Mesenchymal stem cell (in vitro differentiated cells and primary cell): Measurements from ENCODE around the gene BARX1.

Experiments
- DNase-seq: peaks from one replicate; pipeline ENCODE4 v3.0.0-alpha.2; 2013
- H2AFZ ChIP-seq: one replicate; pipeline ENCODE4 v1.6.1; 2013; ENCODE audit warnings: low read depth, mild to moderate bottlenecking, control low read depth, inconsistent platforms, low read length, moderate library complexity
- H2AK5ac ChIP-seq: 2 replicates; pipeline ENCODE4 v1.6.1; 2013; ENCODE audit warnings: low read length, moderate library complexity, mild to moderate bottlenecking, inconsistent platforms; ENCODE audit not compliant: severe bottlenecking
- H2BK120ac ChIP-seq: one replicate; pipeline ENCODE4 v1.6.1; 2013; ENCODE audit warnings: low read depth, mild to moderate bottlenecking, inconsistent platforms, low read length, moderate library complexity
- H2BK12ac ChIP-seq, 2 experiments: one replicate each; pipeline ENCODE4 v1.6.1; 2013; ENCODE audit warnings: inconsistent platforms in 2 of 2, low read length in 2 of 2, mild to moderate bottlenecking in 2 of 2, moderate library complexity in 2 of 2, control low read depth in 1 of 2
- H2BK15ac ChIP-seq: one replicate; pipeline ENCODE4 v1.6.1; 2013; ENCODE audit warnings: mild to moderate bottlenecking, low read depth, inconsistent platforms; ENCODE audit not compliant: poor library complexity, severe bottlenecking
- H2BK5ac ChIP-seq: 2 replicates; pipeline ENCODE4 v1.6.1; 2013; ENCODE audit warnings: low read depth, mild to moderate bottlenecking, low read length, control low read depth, inconsistent platforms; ENCODE audit not compliant: poor library complexity, severe bottlenecking
- H3K14ac ChIP-seq, 2 experiments: one replicate each; pipeline ENCODE4 v1.6.1; 2013; ENCODE audit warnings: inconsistent platforms in 2 of 2, low read length in 2 of 2, control low read depth in 1 of 2, mild to moderate bottlenecking in 1 of 2, moderate library complexity in 1 of 2
- H3K18ac ChIP-seq, 2 experiments: one replicate each; pipeline ENCODE4 v1.6.1; 2013; ENCODE audit warnings: inconsistent platforms in 2 of 2, low read length in 2 of 2, control low read depth in 1 of 2, low read depth in 1 of 2, mild to moderate bottlenecking in 1 of 2
- H3K23ac ChIP-seq, 2 experiments: one replicate each; pipeline ENCODE4 v1.6.1; 2013; ENCODE audit warnings: inconsistent platforms in 2 of 2, low read length in 2 of 2, mild to moderate bottlenecking in 2 of 2, moderate library complexity in 2 of 2, control low read depth in 1 of 2
- H3K27ac ChIP-seq: 2 replicates; pipeline ENCODE4 v1.5.1; 2013; ENCODE audit warnings: mild to moderate bottlenecking, moderate library complexity, low read length, control low read depth, inconsistent platforms; ENCODE audit not compliant: poor library complexity, severe bottlenecking
- H3K27me3 ChIP-seq, 2 experiments: 2 replicates each; pipeline versions ENCODE4 v1.6.1 to v1.7.0; 2013; ENCODE audit warnings: low read length in 2 of 2, mild to moderate bottlenecking in 2 of 2, moderate library complexity in 2 of 2, control low read depth in 1 of 2, inconsistent platforms in 1 of 2; ENCODE audit not compliant: control insufficient read depth in 1 of 2, insufficient read depth in 1 of 2
- H3K36me3 ChIP-seq, 2 experiments: 2 replicates each; pipeline versions ENCODE4 v1.6.1 to v1.7.0; 2013; ENCODE audit warnings: low read length in 2 of 2, control low read depth in 1 of 2, inconsistent platforms in 1 of 2, low read depth in 1 of 2, mild to moderate bottlenecking in 1 of 2; ENCODE audit not compliant: insufficient read depth in 2 of 2, control insufficient read depth in 1 of 2
- H3K4ac ChIP-seq, 2 experiments: one replicate each; pipeline ENCODE4 v1.6.1; 2013; ENCODE audit warnings: inconsistent platforms in 2 of 2, low read length in 2 of 2, mild to moderate bottlenecking in 2 of 2, moderate library complexity in 2 of 2, control low read depth in 1 of 2, low read depth in 1 of 2
- H3K4me1 ChIP-seq: 2 replicates; pipeline ENCODE4 v1.6.1; 2013; ENCODE audit warnings: low read depth, low read length, control low read depth; ENCODE audit not compliant: control insufficient read depth, insufficient read depth
- H3K4me2 ChIP-seq: 2 replicates; pipeline ENCODE4 v1.6.1; 2013; ENCODE audit warnings: low read length, mild to moderate bottlenecking, inconsistent platforms; ENCODE audit not compliant: poor library complexity, severe bottlenecking
- H3K4me3 ChIP-seq, 2 experiments: 2 replicates each; pipeline versions ENCODE4 v1.5.1 to v1.7.0; 2013; ENCODE audit warnings: low read length in 2 of 2, mild to moderate bottlenecking in 2 of 2, control low read depth in 1 of 2, low read depth in 1 of 2; ENCODE audit not compliant: insufficient read depth in 1 of 2
- H3K79me1 ChIP-seq: replicated peaks from 2 replicates; pipeline ENCODE4 v1.6.1; 2013; ENCODE audit warnings: mild to moderate bottlenecking, control low read depth, low read length, inconsistent platforms; ENCODE audit not compliant: poor library complexity, severe bottlenecking
- H3K9ac ChIP-seq: 2 replicates; pipeline ENCODE4 v1.7.0; 2013; ENCODE audit warnings: mild to moderate bottlenecking, low read length, moderate library complexity
- H3K9me3 ChIP-seq: 2 replicates; pipeline ENCODE4 v1.7.0; 2013; ENCODE audit warnings: mild to moderate bottlenecking, low read length; ENCODE audit not compliant: control insufficient read depth
- H4K8ac ChIP-seq: one replicate; pipeline ENCODE4 v1.6.1; 2013; ENCODE audit warnings: inconsistent platforms, mild to moderate bottlenecking, low read length, moderate library complexity
- H4K91ac ChIP-seq: one replicate; pipeline ENCODE4 v1.6.1; 2013; ENCODE audit warnings: mild to moderate bottlenecking, low read length, inconsistent platforms
- WGBS: methylation state at CpG from one replicate; pipeline ENCODE4 v1.1.7; 2013; ENCODE audit warnings: mixed read lengths; 5-methylcytosine and 5-hydroxymethylcytosine counted together

BARX1 gene

GRCh38 chr9:93990448-93990847 is 35.3 kb upstream of the BARX1 start:
- Histone ChIP-seq H2AFZ (no peak overlapping the region), H4K91ac (no peak overlapping the region), H2BK12ac (no peak overlapping the region), H2BK5ac (no peak overlapping the region), H3K27me3 (peaks cover 0 to 11% of the 10 kb centered on the region in 2 experiments), H3K79me1 (no peaks in the 10 kb centered on the region), H3K23ac (no peak overlapping the region), H3K18ac (no peak overlapping the region), H3K9ac (no peak overlapping the region), H3K9me3 (peaks cover 24% of the 10 kb centered on the region), H3K14ac (no peak overlapping the region), H3K4me2 (no peak overlapping the region), H4K8ac (no peak overlapping the region), H2BK15ac (no peak overlapping the region), H2AK5ac (no peak overlapping the region), H3K4me3 (no peak overlapping the region), H3K36me3 (no peaks in the 10 kb centered on the region), H3K4ac (no peak overlapping the region), H3K27ac (no peak overlapping the region), H2BK120ac (no peak overlapping the region), H3K4me1 (no peaks in the 10 kb centered on the region)
- no peak for DNase-seq

DNA sequence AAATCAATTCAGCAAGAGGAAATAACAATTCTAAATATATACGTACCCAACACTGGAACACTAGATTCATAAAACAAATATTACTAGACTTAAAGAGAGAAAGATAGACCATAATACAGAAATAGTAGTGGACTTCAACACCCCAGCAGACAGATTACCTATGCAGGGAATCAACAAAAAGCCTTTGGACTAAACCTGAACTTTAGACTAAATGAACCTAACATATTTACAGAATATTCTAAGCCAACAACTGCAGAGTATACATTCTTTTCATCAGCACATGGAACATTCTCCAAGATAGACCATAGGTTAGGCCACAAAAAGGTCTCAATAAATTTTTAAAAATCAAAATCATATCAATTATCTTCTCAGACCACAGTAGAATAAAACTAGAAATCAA is 32.9 kb upstream of the BARX1 start:
- no peak overlapping the region for H2BK120ac ChIP-seq
- H3K27me3 ChIP-seq: no peaks in the 10 kb centered on the region
- H3K18ac ChIP-seq: no peak overlapping the region
- H2BK15ac ChIP-seq: no peak overlapping the region
- H4K8ac ChIP-seq: no peak overlapping the region
- H3K4me3 ChIP-seq: no peak overlapping the region
- H3K4me1 ChIP-seq: no peaks in the 10 kb centered on the region
- no peak overlapping the region for H2BK5ac ChIP-seq
- DNase-seq: no peak
- no peak overlapping the region for H3K4ac ChIP-seq
- no peak overlapping the region for H2AK5ac ChIP-seq
- no peaks in the 10 kb centered on the region for H3K79me1 ChIP-seq
- H3K23ac ChIP-seq: no peak overlapping the region
- no peak overlapping the region for H3K14ac ChIP-seq
- no peaks in the 10 kb centered on the region for H3K36me3 ChIP-seq
- 60% methylated on average over 1 of the region's 1 CpG for WGBS
- H2AFZ ChIP-seq: no peak overlapping the region
- H2BK12ac ChIP-seq: no peak overlapping the region
- no peak overlapping the region for H4K91ac ChIP-seq
- no peak overlapping the region for H3K9ac ChIP-seq
- no peak overlapping the region for H3K4me2 ChIP-seq
- H3K9me3 ChIP-seq: peaks cover 28% of the 10 kb centered on the region
- no peak overlapping the region for H3K27ac ChIP-seq

GRCh38 chr9:93984860-93985259 is 29.7 kb upstream of the BARX1 start:
- H3K4ac ChIP-seq: no peak overlapping the region
- no peak overlapping the region for H3K9ac ChIP-seq
- no peak overlapping the region for H2BK12ac ChIP-seq
- no peak overlapping the region for H2BK15ac ChIP-seq
- no peaks in the 10 kb centered on the region for H3K79me1 ChIP-seq
- H3K14ac ChIP-seq: no peak overlapping the region
- H2AFZ ChIP-seq: no peak overlapping the region
- H2AK5ac ChIP-seq: no peak overlapping the region
- peaks cover 22% of the 10 kb centered on the region for H3K9me3 ChIP-seq
- H3K27me3 ChIP-seq: peaks cover 6 to 7% of the 10 kb centered on the region in 2 experiments
- no peaks in the 10 kb centered on the region for H3K4me1 ChIP-seq
- DNase-seq: no peak
- no peak overlapping the region for H3K4me3 ChIP-seq
- no peak overlapping the region for H3K27ac ChIP-seq
- no peak overlapping the region for H3K4me2 ChIP-seq
- H3K23ac ChIP-seq: no peak overlapping the region
- H2BK120ac ChIP-seq: no peak overlapping the region
- H2BK5ac ChIP-seq: no peak overlapping the region
- H4K8ac ChIP-seq: no peak overlapping the region
- H3K18ac ChIP-seq: no peak overlapping the region
- H4K91ac ChIP-seq: no peak overlapping the region
- whole genome bisulfite sequencing: 21% methylated on average over 2 of the region's 2 CpGs
- H3K36me3 ChIP-seq: no peaks in the 10 kb centered on the region

GRCh38 chr9:93983875-93984274 is 28.7 kb upstream of the BARX1 start:
- DNase-seq: no peak
- H4K8ac ChIP-seq: no peak overlapping the region
- H3K27ac ChIP-seq: no peak overlapping the region
- no peak overlapping the region for H2AFZ ChIP-seq
- no peak overlapping the region for H3K4me3 ChIP-seq
- H3K9me3 ChIP-seq: peaks cover 17% of the 10 kb centered on the region
- no peaks in the 10 kb centered on the region for H3K79me1 ChIP-seq
- no peak overlapping the region for H3K23ac ChIP-seq
- H3K27me3 ChIP-seq: peaks cover 15 to 16% of the 10 kb centered on the region in 2 experiments
- H3K4ac ChIP-seq: no peak overlapping the region
- no peak overlapping the region for H2BK120ac ChIP-seq
- no peak overlapping the region for H4K91ac ChIP-seq
- H3K14ac ChIP-seq: no peak overlapping the region
- H3K9ac ChIP-seq: no peak overlapping the region
- no peak overlapping the region for H3K4me2 ChIP-seq
- no peaks in the 10 kb centered on the region for H3K36me3 ChIP-seq
- H3K4me1 ChIP-seq: peaks cover 1% of the 10 kb centered on the region
- no peak overlapping the region for H2BK15ac ChIP-seq
- no peak overlapping the region for H2BK5ac ChIP-seq
- no peak overlapping the region for H2BK12ac ChIP-seq
- no peak overlapping the region for H3K18ac ChIP-seq
- H2AK5ac ChIP-seq: no peak overlapping the region
